Ectodermal cell (in vitro differentiated cells): ENCODE measurements around the gene PFKFB2.

Experiments used
- H3K27ac ChIP-seq: 2 replicates; pipeline ENCODE4 v1.7.0; 2013; ENCODE audit warnings: mild to moderate bottlenecking, low read depth, low read length; ENCODE audit not compliant: insufficient read depth, poor library complexity, severe bottlenecking
- H3K27me3 ChIP-seq: 2 replicates; pipeline ENCODE4 v1.7.0; 2013; ENCODE audit warnings: mild to moderate bottlenecking, low read length; ENCODE audit not compliant: insufficient read depth, control insufficient read depth, poor library complexity, severe bottlenecking
- H3K36me3 ChIP-seq: one replicate; pipeline ENCODE4 v1.7.0; 2013; ENCODE audit warnings: low read length; ENCODE audit not compliant: control insufficient read depth, insufficient read depth
- H3K4me1 ChIP-seq: one replicate; pipeline ENCODE4 v1.7.0; 2013; ENCODE audit warnings: low read length; ENCODE audit not compliant: control insufficient read depth, insufficient read depth
- H3K4me3 ChIP-seq: 2 replicates; pipeline ENCODE4 v1.7.0; 2013; ENCODE audit warnings: low read depth, low read length, control low read depth; ENCODE audit not compliant: insufficient read depth
- H3K9me3 ChIP-seq: 2 replicates; pipeline ENCODE4 v1.7.0; 2013; ENCODE audit warnings: mild to moderate bottlenecking, low read length, moderate library complexity; ENCODE audit not compliant: control insufficient read depth
- WGBS, 2 experiments: methylation state at CpG; one replicate each; pipeline ENCODE4 v1.1.7; 2013; ENCODE audit warnings: missing lambda C conversion rate in 2 of 2; 5-methylcytosine and 5-hydroxymethylcytosine counted together

PFKFB2 gene

GRCh38 chr1:207064561-207064960 is 11.5 kb downstream of the PFKFB2 start:
- Histone ChIP-seq H3K4me3 (no peak overlapping the region), H3K27me3 (no peaks in the 10 kb centered on the region), H3K9me3 (no peaks in the 10 kb centered on the region), H3K27ac (no peak overlapping the region), H3K4me1 (peaks cover 3% of the 10 kb centered on the region), H3K36me3 (no peaks in the 10 kb centered on the region)
- WGBS, 2 experiments, result 92 to 95% methylated on average over 8 of the region's 8 CpGs

- Histone ChIP-seq H3K4me1 (no peaks in the 10 kb centered on the region), H3K36me3 (no peaks in the 10 kb centered on the region), H3K4me3 (no peak overlapping the region), H3K27me3 (no peaks in the 10 kb centered on the region), H3K9me3 (no peaks in the 10 kb centered on the region), H3K27ac (no peak overlapping the region)
- 84 to 91% methylated on average over 3 of the region's 3 CpGs for WGBS, 2 experiments
Measured at GRCh38 chr1:207067185-207067584, 14.1 kb downstream of the PFKFB2 start.

GRCh38 chr1:207067665-207068064 is 14.6 kb downstream of the PFKFB2 start:
- Histone ChIP-seq H3K36me3 (no peaks in the 10 kb centered on the region), H3K4me1 (no peaks in the 10 kb centered on the region), H3K27ac (no peak overlapping the region), H3K4me3 (no peak overlapping the region), H3K9me3 (no peaks in the 10 kb centered on the region), H3K27me3 (no peaks in the 10 kb centered on the region)
- WGBS, 2 experiments, result 82 to 89% methylated on average over 5 of the region's 5 CpGs

GRCh38 chr1:207069061-207069460 is 16.0 kb downstream of the PFKFB2 start:
- Histone ChIP-seq H3K4me3 (no peak overlapping the region), H3K36me3 (no peaks in the 10 kb centered on the region)
- 92 to 96% methylated on average over 3 of the region's 3 CpGs for WGBS, 2 experiments

GRCh38 chr1:207069858-207070506 is 16.9 kb downstream of the PFKFB2 start:
- H3K4me1 ChIP-seq, result no peaks in the 10 kb centered on the region
- WGBS, 2 experiments, result 93 to 94% methylated on average over 5 of the region's 5 CpGs
- no peaks in the 10 kb centered on the region for H3K9me3 ChIP-seq
- H3K27me3 ChIP-seq, result no peaks in the 10 kb centered on the region
- no peak overlapping the region for H3K4me3 ChIP-seq
- no peaks in the 10 kb centered on the region for H3K36me3 ChIP-seq
- H3K27ac ChIP-seq, result no peak overlapping the region

More at GRCh38 chr1:207069061-207069460, 16.0 kb downstream of the PFKFB2 start:
- Histone ChIP-seq H3K27ac (no peak overlapping the region), H3K4me1 (no peaks in the 10 kb centered on the region), H3K27me3 (no peaks in the 10 kb centered on the region), H3K9me3 (no peaks in the 10 kb centered on the region)

GRCh38 chr1:207070811-207071210 is 17.7 kb downstream of the PFKFB2 start:
- Histone ChIP-seq H3K27ac (no peak overlapping the region), H3K9me3 (no peaks in the 10 kb centered on the region), H3K4me3 (no peak overlapping the region), H3K36me3 (no peaks in the 10 kb centered on the region), H3K4me1 (no peaks in the 10 kb centered on the region), H3K27me3 (no peaks in the 10 kb centered on the region)
- WGBS, 2 experiments, result 88 to 96% methylated on average over 4 of the region's 4 CpGs

- no peak overlapping the region for H3K27ac ChIP-seq
- no peaks in the 10 kb centered on the region for H3K4me1 ChIP-seq
- no peaks in the 10 kb centered on the region for H3K27me3 ChIP-seq
- no peaks in the 10 kb centered on the region for H3K9me3 ChIP-seq
- no peaks in the 10 kb centered on the region for H3K36me3 ChIP-seq
- no peak overlapping the region for H3K4me3 ChIP-seq
- 93 to 97% methylated on average over 6 of the region's 6 CpGs for WGBS, 2 experiments
Measured at GRCh38 chr1:207071426-207071825, 18.4 kb downstream of the PFKFB2 start.

- WGBS, 2 experiments, result 94 to 96% methylated on average over 8 of the region's 8 CpGs
- H3K36me3 ChIP-seq, result no peaks in the 10 kb centered on the region
- H3K27me3 ChIP-seq, result no peaks in the 10 kb centered on the region
Measured at GRCh38 chr1:207072233-207072632, 19.2 kb downstream of the PFKFB2 start.

GRCh38 chr1:207073906-207074820 is 21.1 kb downstream of the PFKFB2 start:
- Histone ChIP-seq H3K4me1 (no peaks in the 10 kb centered on the region), H3K27me3 (no peaks in the 10 kb centered on the region), H3K4me3 (no peak overlapping the region), H3K36me3 (no peaks in the 10 kb centered on the region), H3K27ac (no peak overlapping the region), H3K9me3 (no peaks in the 10 kb centered on the region)
- 83 to 97% methylated on average over 4 of the region's 4 CpGs for WGBS, 2 experiments

More at GRCh38 chr1:207072233-207072632, 19.2 kb downstream of the PFKFB2 start:
- no peaks in the 10 kb centered on the region for H3K4me1 ChIP-seq
- H3K27ac ChIP-seq, result no peak overlapping the region
- no peak overlapping the region for H3K4me3 ChIP-seq
- H3K9me3 ChIP-seq, result no peaks in the 10 kb centered on the region

GRCh38 chr1:207076181-207076955 is 23.3 kb downstream of the PFKFB2 start:
- Histone ChIP-seq H3K4me3 (no peak overlapping the region), H3K27me3 (no peaks in the 10 kb centered on the region), H3K9me3 (no peaks in the 10 kb centered on the region), H3K36me3 (no peaks in the 10 kb centered on the region), H3K4me1 (no peaks in the 10 kb centered on the region), H3K27ac (no peak overlapping the region)
- 94 to 99% methylated on average over 4 of the region's 5 CpGs for WGBS, 2 experiments
